DMS53 treated with DMSO at 0.1 percent for 48 hours (cell line): ENCODE results near the gene SPATA20.

ENCODE experiments used
- DNase-seq: peaks from one replicate; lab custom pipeline; 2025; ENCODE audit not compliant: unreplicated experiment; lab: John Stamatoyannopoulos, UW

The SPATA20 gene

GRCh38 chr17:50538549-50539410, 8.2 kb upstream of the SPATA20 start:
- no peak for DNase-seq

GRCh38 chr17:50539762-50540559, 7.0 kb upstream of the SPATA20 start:
- DNase-seq: no peak

GRCh38 chr17:50540560-50541401, 6.2 kb upstream of the SPATA20 start:
- DNase-seq: no peak

GRCh38 chr17:50541402-50541715, 5.6 kb upstream of the SPATA20 start:
- no peak for DNase-seq

- DNase-seq: peak; percentile 88
Observed at GRCh38 chr17:50541716-50542688, 5.0 kb upstream of the SPATA20 start.

- peak; percentile 99 for DNase-seq
Observed at GRCh38 chr17:50542795-50543774, 3.9 kb upstream of the SPATA20 start.

- DNase-seq: no peak
Observed at GRCh38 chr17:50544516-50544915, 2.5 kb upstream of the SPATA20 start.

GRCh38 chr17:50545311-50545710, 1.7 kb upstream of the SPATA20 start:
- no peak for DNase-seq

- no peak for DNase-seq
Observed at GRCh38 chr17:50546701-50547034, 306 bp upstream of the SPATA20 start.

GRCh38 chr17:50547736-50548083, 736 bp downstream of the SPATA20 start:
- DNase-seq: no peak

GRCh38 chr17:50548831-50549230, 1.9 kb downstream of the SPATA20 start:
- no peak for DNase-seq

- no peak for DNase-seq
Observed at GRCh38 chr17:50549256-50549941, 2.4 kb downstream of the SPATA20 start.

GRCh38 chr17:50549969-50550368, 3.0 kb downstream of the SPATA20 start:
- no peak for DNase-seq

GRCh38 chr17:50550661-50551432, 3.9 kb downstream of the SPATA20 start:
- DNase-seq: peak; percentile 74

- no peak for DNase-seq
Observed at GRCh38 chr17:50551433-50551815, 4.5 kb downstream of the SPATA20 start.

GRCh38 chr17:50551884-50552283, 4.9 kb downstream of the SPATA20 start:
- no peak for DNase-seq

- no peak for DNase-seq
Observed at GRCh38 chr17:50554201-50554600, 7.2 kb downstream of the SPATA20 start.

GRCh38 chr17:50556803-50557202, 9.8 kb downstream of the SPATA20 start:
- DNase-seq: peak; percentile 35
